T-helper 1 cell (primary cell): Measurements from ENCODE around the gene ERN1.
A peak's percentile ranks its signal among the peaks of the same experiment; 100 is the strongest.

Experiments used
- DNase-seq, 5 donors: peaks; one replicate each; pipeline ENCODE4 v3.0.0-alpha.2; 2012 to 2020

The ERN1 gene

GRCh38 chr17:64001763-64002529 is 128.0 kb downstream of the ERN1 start:
- DNase-seq: no peak

GRCh38 chr17:64001091-64001579 is 128.8 kb downstream of the ERN1 start:
- no peak for DNase-seq

GRCh38 chr17:63999680-64000531 is 130.0 kb downstream of the ERN1 start:
- DNase-seq: no peak

DNA sequence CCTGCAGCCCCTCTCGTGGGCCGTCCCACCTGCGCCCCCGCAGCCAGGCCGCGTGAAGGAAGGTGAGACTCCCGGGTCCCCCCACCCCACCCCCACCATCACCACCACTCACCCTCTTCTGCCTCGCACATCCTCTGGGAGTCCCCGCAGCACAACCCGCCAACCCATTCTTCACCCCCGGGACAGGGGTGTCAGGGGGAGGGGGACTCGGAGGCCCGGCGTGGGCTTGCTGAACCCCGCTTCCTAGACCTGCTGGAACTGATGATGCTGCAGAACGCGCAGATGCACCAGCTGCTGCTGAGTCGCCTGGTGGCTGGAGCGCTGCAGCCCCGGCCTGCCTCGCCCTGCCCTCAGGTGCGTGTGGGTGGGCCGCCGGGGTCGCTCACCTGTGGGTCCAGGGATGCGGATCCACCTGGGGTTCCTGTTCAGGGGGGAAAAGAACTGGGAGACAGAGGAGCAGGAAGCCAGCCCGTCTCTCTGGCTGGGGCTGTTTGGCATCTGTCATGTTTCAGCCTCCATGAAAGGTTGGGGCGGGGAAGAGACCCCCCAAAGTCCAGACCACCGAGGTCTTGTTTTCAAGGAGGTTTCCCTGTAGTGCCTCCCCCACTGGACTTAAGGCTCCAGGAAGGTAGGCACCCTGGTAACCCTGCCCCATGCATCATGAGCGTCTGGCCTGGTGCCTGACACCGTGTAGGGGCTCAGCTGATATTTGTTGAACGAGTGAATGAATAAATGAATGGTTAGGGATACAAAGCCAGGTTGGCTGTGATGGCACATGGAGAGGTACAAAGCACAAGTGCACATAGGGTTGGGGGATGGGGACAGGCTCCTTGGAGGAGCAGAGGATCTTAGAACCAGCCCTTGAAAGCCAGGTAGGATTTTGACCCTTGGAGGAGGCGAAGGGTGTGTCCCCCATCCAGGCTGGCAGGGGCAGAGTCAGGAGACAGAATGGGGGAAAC is 130.9 kb downstream of the ERN1 start:
- peak in 1 of 5 donors; percentile 31 for DNase-seq

GRCh38 chr17:63998050-63998720 is 131.8 kb downstream of the ERN1 start, which contains the start of gene PRR29:
Gene PRR29, plus strand, starts transcription at chr17:63998351. Its CDS starts 14 bp downstream, at chr17:63998365.
- DNase-seq: peak; percentile 60 to 78 (median 69)

GRCh38 chr17:63997341-63998048 is 132.4 kb downstream of the ERN1 start:
- DNase-seq: no peak

DNA sequence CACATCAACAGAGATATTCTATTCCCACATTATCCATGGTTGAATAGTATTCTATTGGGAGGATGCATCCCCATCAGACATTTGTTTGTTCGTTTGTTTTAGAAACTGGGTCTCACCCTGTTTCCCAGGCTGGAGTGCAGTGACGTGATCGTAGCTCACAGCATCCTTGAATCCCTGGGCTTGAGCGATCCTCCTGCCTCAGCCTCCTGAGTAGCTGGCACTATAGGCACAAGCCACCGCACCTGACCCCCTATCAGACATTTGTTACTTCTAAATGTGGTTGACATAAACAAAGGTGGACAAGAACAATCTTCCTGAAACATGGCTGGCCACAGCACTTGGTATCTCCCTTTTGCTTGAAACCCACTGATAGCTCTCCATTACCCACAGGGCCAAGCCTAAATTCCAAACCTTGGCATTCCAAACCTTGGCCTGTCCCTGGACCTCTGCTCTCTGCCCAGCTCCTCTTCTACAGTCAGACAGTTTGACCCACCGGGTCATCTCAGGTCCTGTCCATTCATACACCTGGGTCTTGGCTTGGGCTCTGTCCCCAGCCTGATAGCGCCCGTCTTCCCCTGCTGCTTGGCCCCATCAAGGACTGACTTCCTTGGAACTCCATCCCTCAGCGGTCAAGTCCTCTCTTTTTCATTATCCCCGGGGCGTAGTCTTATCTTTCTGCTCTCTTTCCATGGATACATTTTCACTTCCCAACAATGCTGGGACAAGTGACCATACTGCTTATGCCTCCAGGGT is 133.3 kb downstream of the ERN1 start:
- no peak for DNase-seq

GRCh38 chr17:63995626-63996025 is 134.3 kb downstream of the ERN1 start:
- no peak for DNase-seq

- peak in 1 of 5 donors; percentile 33 for DNase-seq
Observed at GRCh38 chr17:63993368-63993985, 136.5 kb downstream of the ERN1 start.

- DNase-seq: no peak
Observed at GRCh38 chr17:63991611-63992010, 138.3 kb downstream of the ERN1 start.

GRCh38 chr17:63989622-63990345 is 140.2 kb downstream of the ERN1 start:
- no peak for DNase-seq
